ENCODE measurements around the gene SCNM1. TPM values are rescaled to one million over a fixed set of nuclear protein-coding genes. Genes with fewer than 3 reads are reported as not detected.

Gene SCNM1
- polyA plus RNA-seq, 1 experiment: 24.9 TPM

DNA sequence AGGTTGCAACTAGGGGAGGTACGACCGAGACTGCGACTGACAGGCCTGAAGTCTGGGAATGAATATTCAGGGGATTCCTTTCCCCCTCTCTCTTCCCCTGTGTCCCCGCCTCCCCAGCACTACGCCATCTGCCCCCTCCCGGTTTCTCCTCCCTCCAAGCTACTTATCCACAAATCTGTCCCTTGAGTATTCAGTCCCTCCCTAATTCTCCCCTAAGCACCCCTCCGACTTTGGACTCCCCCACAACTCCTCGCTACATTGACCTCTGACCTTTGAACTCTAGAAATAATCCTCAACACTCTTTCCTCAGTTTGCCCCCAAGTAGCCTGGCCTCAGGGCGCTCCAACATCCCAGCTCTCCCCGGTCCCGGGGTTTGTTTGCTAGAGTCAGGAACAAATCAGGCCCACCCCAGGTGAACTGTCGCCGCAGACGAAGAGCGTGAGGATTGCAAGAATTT lies 635 bp upstream of the SCNM1 start:
- H3K9me3 ChIP-seq (ENCODE audit: control insufficient read depth, insufficient read depth, low read length): no peaks in the 10 kb centered on the region
- peak overlapping the region; percentile 99 for H3K4me3 ChIP-seq (ENCODE audit: low read depth, low read length)
- CTCF ChIA-PET: interaction anchor here (0.5 to 1.8 kb wide), 4 partner anchors 10 to 66 kb away, joined by 3 to 8 read pairs (median 4); partner anchors contain the start of gene TMOD4
- POLR2A ChIA-PET: interaction anchor here (0.5 kb wide), 1 partner anchor 125 kb away, joined by 3 read pairs; no protein-coding TSS in a partner anchor
- TF ChIP-seq, protein P1, sequence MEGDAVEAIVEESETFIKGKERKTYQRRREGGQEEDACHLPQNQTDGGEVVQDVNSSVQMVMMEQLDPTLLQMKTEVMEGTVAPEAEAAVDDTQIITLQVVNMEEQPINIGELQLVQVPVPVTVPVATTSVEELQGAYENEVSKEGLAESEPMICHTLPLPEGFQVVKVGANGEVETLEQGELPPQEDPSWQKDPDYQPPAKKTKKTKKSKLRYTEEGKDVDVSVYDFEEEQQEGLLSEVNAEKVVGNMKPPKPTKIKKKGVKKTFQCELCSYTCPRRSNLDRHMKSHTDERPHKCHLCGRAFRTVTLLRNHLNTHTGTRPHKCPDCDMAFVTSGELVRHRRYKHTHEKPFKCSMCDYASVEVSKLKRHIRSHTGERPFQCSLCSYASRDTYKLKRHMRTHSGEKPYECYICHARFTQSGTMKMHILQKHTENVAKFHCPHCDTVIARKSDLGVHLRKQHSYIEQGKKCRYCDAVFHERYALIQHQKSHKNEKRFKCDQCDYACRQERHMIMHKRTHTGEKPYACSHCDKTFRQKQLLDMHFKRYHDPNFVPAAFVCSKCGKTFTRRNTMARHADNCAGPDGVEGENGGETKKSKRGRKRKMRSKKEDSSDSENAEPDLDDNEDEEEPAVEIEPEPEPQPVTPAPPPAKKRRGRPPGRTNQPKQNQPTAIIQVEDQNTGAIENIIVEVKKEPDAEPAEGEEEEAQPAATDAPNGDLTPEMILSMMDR (IDR thresholded peaks at IDR 0.05; ENCODE audit: low read depth, low read length): no peak
- H3K27me3 ChIP-seq (ENCODE audit: control insufficient read depth, insufficient read depth, low read length): no peaks in the 10 kb centered on the region
- DNase-seq (ENCODE audit: low read depth, low spot score): no peak
- peak overlapping the region; percentile 87 for H3K27ac ChIP-seq (ENCODE audit: low read depth, low read length)

DNA sequence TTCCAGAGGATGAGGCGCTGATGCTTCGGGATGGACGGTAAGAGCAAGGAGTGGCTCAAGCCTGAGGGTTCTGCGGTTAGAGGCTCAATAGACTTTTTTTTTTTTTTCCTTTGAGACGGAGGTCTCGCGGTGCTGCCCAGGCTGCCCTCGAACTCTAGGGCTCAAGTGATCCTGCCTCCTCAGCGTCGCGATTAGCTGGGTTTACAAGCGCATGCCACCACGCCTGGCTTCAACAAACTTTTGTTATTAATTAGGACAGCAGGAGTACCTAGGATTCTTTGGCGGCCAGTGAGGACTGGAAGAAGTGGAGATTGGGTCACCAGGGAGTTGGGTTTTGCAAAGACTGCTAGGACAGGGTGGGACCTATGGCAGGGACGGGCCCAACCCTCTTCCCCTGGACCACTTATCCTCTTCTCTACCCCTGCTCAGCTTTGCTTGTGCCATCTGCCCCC lies 587 bp downstream of the SCNM1 start:
- TF ChIP-seq, protein P1 (IDR thresholded peaks at IDR 0.05; ENCODE audit: low read depth, low read length): no peak
- peak; percentile 50 for DNase-seq (ENCODE audit: low read depth, low spot score)
- ChIA-PET POLR2A (interaction anchor here (0.6 to 1.0 kb wide), 6 partner anchors 12 to 1266 kb away, joined by 3 to 4 read pairs (median 3); partner anchors contain the start of gene VPS72), CTCF (interaction anchor here (1.0 to 2.0 kb wide), 3 partner anchors 9 to 67 kb away, joined by 3 to 9 read pairs (median 6); partner anchors contain the start of gene TMOD4)
- no peaks in the 10 kb centered on the region for H3K27me3 ChIP-seq (ENCODE audit: control insufficient read depth, insufficient read depth, low read length)
- H3K9me3 ChIP-seq (ENCODE audit: control insufficient read depth, insufficient read depth, low read length): no peaks in the 10 kb centered on the region
- peak overlapping the region; percentile 99 for H3K4me3 ChIP-seq (ENCODE audit: low read depth, low read length)
- H3K27ac ChIP-seq (ENCODE audit: low read depth, low read length): peak overlapping the region; percentile 87

DNA sequence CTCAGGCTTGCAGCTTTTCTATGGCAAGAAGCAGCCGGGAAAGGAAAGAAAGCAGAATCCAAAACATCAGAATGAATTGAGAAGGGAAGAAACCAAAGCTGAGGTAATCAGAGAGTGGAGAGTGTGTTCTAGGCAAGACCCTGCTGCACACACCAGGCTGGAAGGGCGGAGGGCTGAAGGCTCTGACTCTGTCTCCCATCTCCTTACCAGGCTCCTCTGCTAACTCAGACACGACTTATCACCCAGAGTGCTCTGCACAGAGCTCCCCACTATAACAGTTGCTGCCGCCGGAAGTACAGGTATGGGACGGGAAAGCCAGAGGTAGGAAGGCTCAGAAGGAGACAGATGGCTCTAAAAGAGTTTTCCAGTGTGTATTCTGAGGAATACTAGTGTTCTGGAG lies 1.2 kb downstream of the SCNM1 start:
- TF ChIP-seq, protein P1 (IDR thresholded peaks at IDR 0.05; ENCODE audit: low read depth, low read length): no peak
- H3K9me3 ChIP-seq (ENCODE audit: control insufficient read depth, insufficient read depth, low read length): no peaks in the 10 kb centered on the region
- peak overlapping the region; percentile 87 for H3K27ac ChIP-seq (ENCODE audit: low read depth, low read length)
- ChIA-PET CTCF (interaction anchor here (1.1 to 2.0 kb wide), 3 partner anchors 9 to 68 kb away, joined by 3 to 6 read pairs (median 5); partner anchors contain the start of gene TMOD4), POLR2A (interaction anchor here (0.6 to 1.0 kb wide), 5 partner anchors 23 to 1267 kb away, joined by 3 to 4 read pairs (median 3); partner anchors contain the start of gene VPS72)
- no peaks in the 10 kb centered on the region for H3K27me3 ChIP-seq (ENCODE audit: control insufficient read depth, insufficient read depth, low read length)
- peak overlapping the region; percentile 99 for H3K4me3 ChIP-seq (ENCODE audit: low read depth, low read length)
- no peak for DNase-seq (ENCODE audit: low read depth, low spot score)

DNA sequence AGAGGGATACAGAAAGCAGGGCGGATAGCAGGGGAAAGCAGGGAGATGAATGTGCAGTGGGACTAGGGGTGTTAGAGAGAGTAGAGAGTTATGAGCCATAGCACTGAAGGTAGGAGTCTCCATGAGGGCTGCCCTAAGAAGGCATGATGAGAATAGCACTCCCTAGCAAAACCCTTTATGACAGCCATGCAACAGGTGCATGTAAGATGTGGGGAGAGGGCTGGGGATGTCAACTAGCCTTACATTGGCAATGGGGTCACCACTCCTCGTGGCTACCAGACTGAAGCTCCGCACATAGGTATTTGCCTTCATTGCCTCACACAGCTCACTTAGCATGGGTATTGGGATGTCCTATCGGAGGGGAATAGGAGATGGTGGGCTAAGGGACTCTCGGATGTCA lies 5.2 kb downstream of the SCNM1 start:
- POLR2A ChIA-PET: interaction anchor here (0.6 to 1.2 kb wide), 2 partner anchors 19 to 38 kb away, joined by 3 to 5 read pairs; partner anchors contain the start of gene VPS72
- H3K9me3 ChIP-seq (ENCODE audit: control insufficient read depth, insufficient read depth, low read length): no peaks in the 10 kb centered on the region
- TF ChIP-seq, protein P1 (IDR thresholded peaks at IDR 0.05; ENCODE audit: low read depth, low read length): no peak
- no peaks in the 10 kb centered on the region for H3K27me3 ChIP-seq (ENCODE audit: control insufficient read depth, insufficient read depth, low read length)
- no peak overlapping the region for H3K4me3 ChIP-seq (ENCODE audit: low read depth, low read length)
- no peak for DNase-seq (ENCODE audit: low read depth, low spot score)
- CTCF ChIA-PET: no interaction called here
- no peak overlapping the region for H3K27ac ChIP-seq (ENCODE audit: low read depth, low read length)

Data from AG04450 (cell line).